IPS DF 19.7 (cell line): Measurements from ENCODE around the gene PABPN1.

Source experiments
- DNase-seq: peaks from one replicate; pipeline ENCODE4 v3.0.0-alpha.2; 2013; ENCODE audit warnings: low read depth, low spot score

PABPN1 gene

DNA sequence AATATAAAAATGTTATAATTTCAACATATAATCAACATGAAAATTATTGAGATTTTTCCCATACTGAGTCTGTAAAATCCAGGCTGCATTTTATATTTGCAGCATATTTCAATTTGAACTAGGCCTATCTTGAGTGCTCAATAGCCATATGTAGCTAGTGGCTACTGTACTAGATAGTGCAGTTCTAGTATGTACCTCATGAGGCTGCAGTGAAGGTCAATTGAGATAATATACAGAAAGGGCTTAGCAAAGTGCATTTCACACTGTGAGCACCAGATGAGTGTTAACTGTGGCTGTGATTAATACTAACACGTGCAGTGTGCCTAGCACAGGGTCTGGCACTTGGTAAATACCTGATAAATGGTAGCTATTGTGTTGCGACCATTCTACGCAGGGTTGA lies 36.8 kb downstream of the PABPN1 start:
- DNase-seq = no peak

DNA sequence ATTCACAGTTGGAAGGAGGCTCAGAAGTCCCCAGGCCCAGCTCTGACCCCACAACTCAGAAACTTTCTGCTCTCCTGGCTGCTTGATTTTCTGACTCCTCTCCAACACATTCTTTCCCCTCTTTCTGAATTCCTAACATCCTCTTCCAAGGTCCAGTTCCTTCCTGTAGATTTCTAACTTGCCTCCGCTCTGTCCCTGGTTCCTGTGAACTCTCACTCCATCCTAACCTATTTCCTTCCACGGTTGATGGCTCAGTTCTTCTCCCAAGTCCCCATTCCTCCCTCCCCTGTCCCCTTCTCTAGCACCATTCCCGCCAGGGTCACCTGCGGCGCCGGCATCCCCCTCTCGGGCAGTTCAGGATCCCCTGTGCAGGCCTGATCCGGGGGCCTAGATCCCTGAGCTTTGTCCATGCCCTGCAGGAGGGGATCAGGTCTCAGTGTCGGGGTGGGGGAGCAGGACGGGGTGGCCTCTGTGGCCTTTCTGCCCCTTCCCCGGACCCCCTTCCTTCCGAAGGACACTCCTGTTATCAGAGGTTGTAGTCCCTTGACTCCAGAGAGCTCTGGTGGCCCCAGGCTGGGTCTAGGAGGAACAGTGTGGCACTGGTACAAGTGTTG lies 37.4 kb downstream of the PABPN1 start:
- DNase-seq = no peak

DNA sequence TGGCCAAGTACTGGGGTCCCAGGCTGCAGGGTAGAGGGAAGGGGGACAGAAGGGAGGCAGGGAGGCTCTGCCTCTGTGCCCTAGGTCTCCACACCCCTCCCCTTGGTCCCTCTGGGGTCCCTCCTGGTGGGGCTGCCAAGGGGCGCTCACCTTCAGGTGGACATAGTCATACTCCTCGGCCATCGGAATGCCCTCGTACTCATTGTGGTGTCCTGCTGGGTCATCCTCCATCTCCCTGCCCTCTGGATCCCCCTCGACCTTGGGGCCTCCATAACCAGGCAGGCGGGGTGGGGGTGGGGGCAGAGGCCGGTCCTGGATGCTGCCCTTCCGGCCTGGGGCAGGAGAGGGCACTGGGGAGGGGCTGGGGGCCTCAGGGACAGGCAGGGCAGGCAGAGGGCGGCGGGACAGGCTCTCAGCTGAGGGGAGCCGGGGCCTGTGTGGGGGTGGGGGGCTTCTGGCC lies 37.9 kb downstream of the PABPN1 start:
- no peak for DNase-seq

DNA sequence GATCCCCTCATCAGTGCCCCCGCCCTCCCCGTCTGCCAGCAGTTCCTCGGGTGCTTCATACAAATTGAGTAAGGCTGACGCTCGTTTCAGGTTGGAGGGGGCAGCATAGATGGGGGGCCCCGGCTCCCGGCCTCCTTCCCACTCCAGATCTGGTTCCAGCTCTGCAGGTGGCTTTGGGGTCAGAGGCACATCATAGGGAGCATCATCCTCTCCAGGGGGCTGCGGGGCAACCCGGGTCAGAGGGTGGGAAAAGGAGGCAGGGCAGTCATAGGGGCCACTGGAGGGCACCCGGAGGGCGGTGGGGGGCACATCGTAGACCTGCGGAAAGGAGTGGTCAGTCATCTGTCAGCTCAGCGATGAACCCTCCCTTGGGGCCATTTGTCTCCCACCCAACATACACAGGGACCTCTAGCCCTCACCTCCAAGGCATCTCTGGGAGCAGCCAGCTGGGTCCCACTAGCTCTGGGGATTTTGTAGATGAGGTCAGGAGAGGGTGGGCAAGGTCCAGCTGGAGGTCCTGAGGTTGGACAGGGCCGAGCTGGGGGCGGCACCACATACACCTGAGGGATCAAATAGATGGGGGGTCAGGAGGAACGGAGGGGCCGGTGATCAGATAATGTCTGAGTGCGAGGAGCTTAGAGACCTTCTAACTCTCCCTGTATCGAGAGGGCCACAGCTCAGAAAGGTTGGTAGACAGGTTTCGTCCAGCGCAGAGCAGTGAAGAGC lies 38.6 kb downstream of the PABPN1 start:
- DNase-seq = no peak

DNA sequence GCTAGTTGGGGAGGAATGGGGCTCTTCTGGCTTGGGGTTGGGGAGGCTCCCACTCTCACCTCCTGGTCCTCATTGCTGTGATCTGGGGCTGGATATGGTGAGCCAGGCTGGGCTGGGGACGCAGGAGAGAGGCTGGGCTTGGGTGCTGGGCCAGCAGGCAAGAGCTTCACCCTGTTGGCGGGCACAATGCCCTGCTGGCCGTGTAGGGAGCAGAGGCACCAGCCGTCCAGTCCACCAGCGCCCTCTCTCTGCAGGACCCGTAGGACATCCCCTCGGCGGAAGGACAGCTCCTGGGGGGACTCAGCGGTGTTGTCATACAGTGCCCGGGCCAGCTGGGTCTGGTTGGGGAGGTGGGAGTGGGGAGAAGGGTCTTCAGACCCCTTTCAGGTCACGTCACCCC lies 39.2 kb downstream of the PABPN1 start:
- DNase-seq = no peak

DNA sequence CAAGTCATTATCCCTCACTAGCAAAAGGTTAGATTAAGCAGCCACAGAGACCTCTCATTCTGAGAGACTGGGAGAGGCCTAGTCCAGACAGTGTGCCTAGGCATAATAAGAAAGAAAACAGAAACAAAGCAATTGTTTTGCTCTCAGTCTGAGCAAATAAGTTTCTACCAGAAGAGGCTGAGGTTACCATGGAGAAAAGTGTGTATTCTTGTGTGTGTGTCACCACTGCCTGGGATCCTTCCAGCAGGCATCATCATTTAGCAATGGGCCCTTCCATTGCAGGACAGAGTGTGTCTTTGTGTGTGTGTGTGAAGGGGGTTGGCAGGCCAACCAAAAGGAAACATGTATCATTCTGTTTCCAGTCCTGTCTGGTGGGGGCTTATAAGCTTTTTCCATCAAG lies 40.1 kb downstream of the PABPN1 start:
- DNase-seq = no peak

DNA sequence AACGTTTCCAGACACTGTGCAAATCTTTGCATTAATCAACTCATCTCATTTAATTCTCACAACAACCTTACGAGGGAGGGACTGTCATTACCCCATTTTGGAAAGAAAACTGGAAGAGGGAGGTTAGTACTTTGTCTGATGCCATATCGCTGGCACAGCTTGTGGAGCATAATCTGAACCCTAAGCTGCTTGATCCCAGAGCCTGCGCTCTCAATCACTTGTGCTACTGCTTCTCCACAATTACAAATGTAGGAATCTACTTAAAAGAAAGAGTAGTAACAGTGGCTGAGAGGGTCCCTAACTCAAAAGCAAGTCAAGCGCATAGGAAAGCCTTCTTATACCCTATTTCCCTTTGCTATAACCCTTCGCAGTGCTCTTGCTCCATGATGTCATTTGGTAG lies 40.5 kb downstream of the PABPN1 start:
- DNase-seq = no peak

DNA sequence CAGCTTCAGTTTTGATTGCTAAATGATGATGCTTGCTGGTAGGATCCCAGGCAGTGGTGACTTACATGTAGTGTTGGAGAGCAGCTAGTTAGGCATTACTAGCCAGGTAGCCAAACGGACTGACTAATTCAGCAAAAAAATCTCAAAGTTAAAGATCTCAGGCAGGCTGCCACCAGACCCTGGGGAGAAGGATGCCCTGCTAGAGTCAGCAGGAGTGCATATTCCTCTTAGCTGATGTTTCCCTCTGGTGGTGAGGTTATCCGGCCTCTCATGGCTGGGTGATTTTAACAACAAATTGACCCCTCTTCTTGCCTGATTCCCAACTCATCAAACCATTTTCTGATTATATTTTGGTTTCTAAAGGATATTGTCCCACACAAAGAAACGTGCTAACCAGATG lies 40.9 kb downstream of the PABPN1 start:
- no peak for DNase-seq

DNA sequence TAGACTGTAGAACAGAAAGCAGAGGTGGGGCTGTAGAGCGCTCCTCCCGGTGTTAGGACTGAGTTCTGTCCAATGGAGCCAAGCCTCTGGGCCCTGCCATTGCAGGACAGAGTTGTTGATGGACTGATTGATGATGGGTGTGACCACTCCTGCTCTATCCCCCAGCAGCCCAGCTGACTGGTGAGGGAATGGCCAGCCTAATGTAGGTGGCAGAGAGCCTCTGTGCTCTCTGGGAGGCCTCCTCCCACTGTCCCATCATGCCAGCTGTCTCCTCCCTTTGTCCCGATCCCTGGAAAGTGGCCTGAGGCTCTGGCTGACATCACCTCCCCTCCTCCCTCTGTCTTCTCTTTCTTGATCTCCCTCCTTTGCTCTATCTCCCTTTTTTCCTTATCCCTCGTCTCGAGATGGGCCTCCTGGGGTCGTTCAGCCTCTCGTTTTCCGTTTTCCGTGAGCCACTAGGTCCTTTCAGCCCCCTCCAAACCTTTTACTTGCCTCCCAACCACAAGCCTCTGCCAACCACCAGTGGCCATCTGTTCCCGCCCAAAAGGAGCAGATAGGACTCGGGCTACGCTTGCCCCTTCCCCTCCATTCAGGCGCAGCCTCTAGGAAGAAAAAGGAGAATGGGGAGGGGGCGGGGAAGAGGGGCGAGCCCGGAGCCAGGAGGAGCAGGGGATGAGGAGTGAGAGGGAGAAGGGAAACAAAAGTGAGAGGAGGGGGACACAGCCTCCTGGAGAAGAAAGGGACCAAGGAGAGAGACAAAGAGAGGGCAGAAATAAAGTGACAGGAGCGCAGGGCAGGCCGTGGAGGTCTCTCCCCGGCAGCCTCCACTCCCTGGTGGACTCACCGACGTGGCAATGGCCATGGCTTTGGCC lies 43.1 kb downstream of the PABPN1 start:
- DNase-seq = no peak

DNA sequence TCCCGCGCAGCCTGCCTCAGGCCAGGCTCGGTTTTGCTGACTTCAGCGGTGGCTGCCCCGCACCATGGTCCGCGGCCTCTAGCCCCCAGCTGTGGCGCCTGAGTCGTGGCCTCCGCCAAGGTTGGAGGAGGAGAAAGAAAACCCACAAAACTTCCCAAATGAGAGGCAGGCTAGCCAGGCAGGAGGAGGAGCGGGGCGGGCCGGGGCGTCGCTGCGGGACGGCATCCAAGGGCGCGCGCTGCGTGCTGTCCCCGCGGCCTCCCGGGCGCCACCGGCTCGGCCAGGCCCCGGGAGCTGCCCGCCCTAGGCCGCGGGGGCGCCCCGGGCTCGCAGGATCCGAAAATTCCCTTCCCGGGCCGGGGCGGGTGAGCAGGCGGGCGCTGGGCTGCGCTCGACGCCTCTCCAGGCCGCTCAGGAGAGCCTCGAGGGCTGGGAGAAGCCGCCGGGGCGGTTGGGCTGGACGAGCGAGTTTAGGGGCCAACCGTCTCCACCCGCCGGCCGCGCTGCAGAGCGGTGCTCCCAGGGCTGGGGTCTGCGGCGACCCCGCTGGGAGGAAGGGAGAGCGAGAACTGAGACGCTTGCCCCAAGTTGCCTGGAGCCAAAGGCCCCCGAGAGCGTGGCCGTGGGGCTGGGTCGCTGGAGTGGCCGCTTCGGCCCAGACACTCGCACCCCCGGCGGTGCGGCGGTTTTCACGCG lies 43.9 kb downstream of the PABPN1 start, which contains the start of gene EFS:
Gene EFS, minus strand, starts transcription at position 137 of the 696 bp plus-strand sequence. CDS start 147 bp downstream, outside the sequence.
- DNase-seq = no peak

DNA sequence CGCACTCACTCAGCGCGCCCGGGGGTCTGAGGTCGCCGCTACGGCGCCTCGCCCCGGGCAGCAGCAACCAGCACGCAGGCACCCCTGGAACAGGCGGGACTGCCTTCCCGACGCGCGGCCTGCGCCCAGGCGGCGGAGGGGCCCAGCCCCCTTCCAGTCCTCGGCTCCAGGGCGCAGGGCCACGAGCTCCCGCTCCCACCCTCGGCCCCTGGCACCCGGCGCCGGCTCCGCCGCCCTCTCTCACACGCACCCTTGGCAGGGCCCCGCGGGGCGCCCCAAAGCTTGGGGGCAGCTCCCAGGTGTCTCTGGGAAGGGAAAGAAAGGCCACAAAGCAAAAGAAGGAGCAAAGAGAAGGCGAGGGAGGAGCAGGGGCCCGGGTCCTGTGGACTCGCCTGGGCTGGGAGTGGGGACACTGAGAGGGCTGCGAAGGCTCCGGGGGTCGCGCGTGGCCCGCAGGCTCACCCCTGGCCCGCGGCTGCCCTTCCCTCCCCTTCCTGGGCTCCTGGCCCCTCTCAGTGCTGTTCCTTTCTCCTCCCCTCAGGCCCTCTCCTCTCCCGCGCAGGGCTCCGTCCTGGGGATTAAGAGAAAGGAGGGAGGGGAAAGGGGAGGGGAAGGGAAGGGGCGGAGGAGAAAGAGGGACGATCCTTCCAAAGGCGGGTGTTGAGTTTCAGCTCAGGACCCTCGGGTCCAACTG lies 44.6 kb downstream of the PABPN1 start:
- DNase-seq = peak; percentile 57

DNA sequence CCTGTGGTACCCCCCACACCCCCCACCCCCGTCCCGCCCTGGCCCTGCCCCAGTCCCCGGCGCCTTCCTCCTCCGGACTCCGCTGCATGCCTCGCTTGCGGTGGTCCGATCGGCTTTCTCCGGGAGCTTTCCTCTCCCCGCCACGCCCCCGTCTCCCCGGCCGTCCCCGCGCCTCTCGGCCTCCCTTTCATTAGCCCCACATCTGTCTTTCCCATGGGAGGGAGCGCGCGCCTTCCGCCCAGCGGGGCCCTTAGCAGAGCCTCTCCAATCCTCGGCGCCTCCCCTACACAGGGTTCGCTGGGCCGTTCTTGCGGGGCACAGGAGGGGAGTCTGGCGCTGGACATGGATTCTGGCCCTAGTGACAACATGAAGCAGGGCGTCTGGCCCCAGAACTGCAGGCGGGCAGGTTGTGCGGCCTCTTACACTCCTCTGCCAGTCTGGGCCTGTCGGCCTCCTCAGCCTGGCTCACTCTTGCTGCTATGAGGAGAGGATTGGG lies 45.2 kb downstream of the PABPN1 start:
- DNase-seq = peak; percentile 56

DNA sequence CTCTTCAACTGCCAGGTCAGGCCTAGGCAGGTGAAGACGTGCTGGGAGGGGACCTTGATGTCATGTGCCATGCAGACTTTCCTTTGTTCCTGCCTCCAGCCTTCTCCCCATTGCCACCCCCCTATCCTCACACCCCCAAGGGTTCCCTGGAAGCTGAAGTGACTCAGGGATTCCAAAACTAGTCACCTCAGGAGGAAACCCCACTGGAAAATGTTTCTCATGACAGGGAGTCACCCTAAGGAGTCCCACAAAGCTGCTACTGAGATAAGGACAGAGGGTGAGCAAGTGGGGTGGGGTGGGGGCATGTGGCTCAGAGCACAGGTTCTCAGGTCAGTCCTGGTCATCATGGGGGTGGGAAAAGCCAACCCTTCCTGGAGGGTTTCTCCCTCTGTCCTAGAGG lies 49.0 kb downstream of the PABPN1 start:
- DNase-seq = no peak

DNA sequence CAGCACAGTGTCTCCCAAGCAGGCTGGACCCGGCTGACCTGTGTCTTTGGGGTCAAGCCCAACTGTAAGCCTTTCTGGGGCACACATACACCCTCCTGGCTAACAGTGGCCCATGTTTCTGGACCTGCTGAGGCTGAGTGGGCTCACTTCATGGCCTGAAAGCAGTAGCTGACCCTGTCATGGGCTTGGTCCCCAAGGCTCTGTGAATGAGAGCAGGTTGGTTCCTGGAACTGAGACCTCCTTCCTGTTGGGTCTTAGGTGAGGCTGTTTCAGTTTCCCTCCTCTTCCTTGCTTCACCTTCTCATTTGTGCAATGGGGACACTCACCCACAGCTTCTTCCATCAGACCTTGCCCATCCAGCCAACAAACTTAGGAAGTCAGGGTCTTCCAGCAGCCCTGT lies 50.6 kb downstream of the PABPN1 start:
- DNase-seq = no peak

DNA sequence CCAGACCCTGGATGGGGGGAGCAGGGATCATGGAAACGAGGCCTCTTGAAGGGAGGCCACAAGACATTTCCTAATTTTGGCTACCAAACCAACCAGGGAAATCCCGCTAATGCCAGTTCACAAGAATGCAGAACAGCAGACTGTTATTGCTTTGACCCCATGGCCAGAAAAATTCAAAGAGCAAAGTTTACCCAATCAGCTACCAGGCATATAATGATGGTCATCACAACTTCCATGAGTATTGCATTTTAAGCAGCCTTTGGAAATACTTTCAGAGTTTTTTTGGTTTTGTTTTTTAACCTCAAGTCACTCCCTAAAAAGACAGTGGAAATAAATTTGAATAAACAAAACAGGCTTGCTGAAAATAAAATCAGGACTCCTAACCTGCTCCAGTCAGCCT lies 51.3 kb downstream of the PABPN1 start, which contains the start of gene IL25:
Gene IL25, plus strand, starts transcription at position 301 of the 400 bp plus-strand sequence.
- DNase-seq = no peak

DNA sequence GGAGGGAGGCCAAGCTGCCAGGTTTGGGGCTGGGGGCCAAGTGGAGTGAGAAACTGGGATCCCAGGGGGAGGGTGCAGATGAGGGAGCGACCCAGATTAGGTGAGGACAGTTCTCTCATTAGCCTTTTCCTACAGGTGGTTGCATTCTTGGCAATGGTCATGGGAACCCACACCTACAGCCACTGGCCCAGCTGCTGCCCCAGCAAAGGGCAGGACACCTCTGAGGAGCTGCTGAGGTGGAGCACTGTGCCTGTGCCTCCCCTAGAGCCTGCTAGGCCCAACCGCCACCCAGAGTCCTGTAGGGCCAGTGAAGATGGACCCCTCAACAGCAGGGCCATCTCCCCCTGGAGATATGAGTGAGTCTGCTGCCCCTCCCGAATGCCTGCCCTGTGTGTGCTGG lies 51.8 kb downstream of the PABPN1 start:
- no peak for DNase-seq
